Upper lobe of left lung (tissue), 6 donors: ENCODE results near the gene MAML1. TPM values are rescaled to one million over a fixed set of nuclear protein-coding genes. Genes with fewer than 3 reads are reported as not detected.
A peak's percentile ranks its signal among the peaks of the same experiment; 100 is the strongest.
"Not testable (repeated sequence)": the region's sequence is repeated elsewhere in the genome, so short reads cannot be mapped to it uniquely, and the experiment has no call there.

Experiments
- ATAC-seq, 2 donors: fragments of 200-7000 bp; cut with Tn5 transposase; one replicate each; pipeline ENCODE4 v1.9.1; 2022; ENCODE audit warnings: mild to moderate bottlenecking in 2 of 2, moderate library complexity in 2 of 2; ENCODE audit not compliant: low FRiP score in 2 of 2
- DNase-seq, 2 donors: peaks; one replicate each; pipeline ENCODE4 v3.0.0-alpha.2; 2019 to 2020
- H3K27ac ChIP-seq, 4 donors: fragments of 200-600 bp; sonication (generic); one replicate each; pipeline ENCODE4 v1.5.1; 2016 to 2019
- H3K27me3 ChIP-seq, 4 donors: fragments of 200-600 bp; sonication (generic); one replicate each; pipeline ENCODE4 v1.5.1; 2017 to 2019
- H3K36me3 ChIP-seq, 4 donors: fragments of 200-600 bp; sonication (generic); one replicate each; pipeline ENCODE4 v1.5.1; 2016 to 2019
- H3K4me1 ChIP-seq, 4 donors: fragments of 200-600 bp; sonication (generic); one replicate each; pipeline ENCODE4 v1.5.1; 2018 to 2019
- H3K4me3 ChIP-seq, 4 donors: fragments of 200-600 bp; sonication (generic); one replicate each; pipeline ENCODE4 v1.5.1; 2017 to 2019; ENCODE audit warnings: mild to moderate bottlenecking in 2 of 4, moderate library complexity in 1 of 4
- H3K9me3 ChIP-seq, 4 donors: fragments of 200-600 bp; sonication (generic); one replicate each; pipeline ENCODE4 v1.5.1; 2018 to 2019
- CTCF ChIP-seq, 6 experiments: fragments of 450-650 bp in 4 of 6; fragments of 200-600 bp in 2 of 6; sonication (generic) in 2 of 6; IDR thresholded peaks; one replicate each; pipeline ENCODE4 v1.5.1; 2016 to 2019; ENCODE audit warnings: antibody characterized with exemption in 6 of 6
- EP300 ChIP-seq, 4 donors: sonication (generic); formaldehyde crosslinking; IDR thresholded peaks; one replicate each; pipeline ENCODE4 v1.5.1; 2017; ENCODE audit warnings: antibody characterized with exemption in 4 of 4, control low read depth in 2 of 4
- POLR2A ChIP-seq, 4 donors: fragments of 450-650 bp; IDR thresholded peaks; one replicate each; pipeline ENCODE4 v1.5.1; 2016 to 2017; ENCODE audit warnings: antibody characterized with exemption in 4 of 4, mild to moderate bottlenecking in 2 of 4
- POLR2AphosphoS5 ChIP-seq, 2 donors: sonication (generic); formaldehyde crosslinking; IDR thresholded peaks; one replicate each; pipeline ENCODE4 v1.5.1; 2017; ENCODE audit warnings: antibody characterized with exemption in 2 of 2
- WGBS, 2 donors: methylation state at CpG; one replicate each; pipeline ENCODE4 v1.1.5; 2017 to 2018; 5-methylcytosine and 5-hydroxymethylcytosine counted together
- total RNA-seq, 6 donors: library from RNA; depleted of rRNA in 4 of 6; stranded (reverse); fragments of >200 nt in 4 of 6; gene quantifications; one replicate each; pipeline versions ENCODE4 v1.1.0 to v1.2.1, GENCODE V29; 2016 to 2021
- donor health status: DM: no; HTN: no; CAD: no; lungs with moderate emphysema.
- donor health status: DM: no; HTN: yes; CAD: no; lungs with severe emphysema.

MAML1 gene
- total RNA-seq, 6 donors from 2014 or later = 22.5 to 59.7 (median 26.7) TPM

- H3K27ac ChIP-seq = peak overlapping the region; percentile 90 to 99 (median 99)
- ATAC-seq (no peak), DNase-seq (no peak)
- H3K4me1 ChIP-seq = peaks cover 25 to 37% (median 33%) of the 10 kb centered on the region in 4 donors
- TF ChIP-seq CTCF (IDR thresholded peaks at IDR 0.05) (no peak), EP300 (IDR thresholded peaks at IDR 0.05) (no peak)
- 82 to 97% methylated on average over 2 of the region's 2 CpGs for WGBS, 2 donors
- peaks cover 0 to 3% (median 0%) of the 10 kb centered on the region in 4 donors for H3K36me3 ChIP-seq
- no peaks in the 10 kb centered on the region for H3K27me3 ChIP-seq
- no peaks in the 10 kb centered on the region for H3K9me3 ChIP-seq
- H3K4me3 ChIP-seq = peak overlapping the region in 1 of 4 donors; percentile 91
These were observed 35.5 kb upstream of the MAML1 start for GRCh38 chr5:179697108-179697507.

GRCh38 chr5:179697543-179697942 is 35.1 kb upstream of the MAML1 start:
- not testable (repeated sequence) for H3K36me3 ChIP-seq, H3K9me3 ChIP-seq, H3K27me3 ChIP-seq, DNase-seq, ATAC-seq
- WGBS, 2 donors = 95 to 96% methylated on average over 15 of the region's 15 CpGs
- peak overlapping the region in 3 of 4 donors; percentile 91 to 99 (median 94) for H3K4me3 ChIP-seq
- H3K4me1 ChIP-seq = peaks cover 25 to 41% (median 36%) of the 10 kb centered on the region in 4 donors
- peak overlapping the region; percentile 90 to 99 (median 99) for H3K27ac ChIP-seq

- Histone ChIP-seq H3K36me3 (peaks cover 0 to 7% (median 0%) of the 10 kb centered on the region in 4 donors), H3K27ac (peak overlapping the region; percentile 90 to 99 (median 99)), H3K4me1 (peaks cover 25 to 45% (median 36%) of the 10 kb centered on the region in 4 donors), H3K27me3 (no peaks in the 10 kb centered on the region), H3K4me3 (peak overlapping the region; percentile 91 to 99 (median 94)), H3K9me3 (no peaks in the 10 kb centered on the region)
- ATAC-seq (peak; percentile 97 to 99), DNase-seq (peak; percentile 99 to 100)
- TF ChIP-seq CTCF (IDR thresholded peaks at IDR 0.05) = peak in 2 of 6 experiments; percentile 27 to 30
- TF ChIP-seq EP300 (IDR thresholded peaks at IDR 0.05) = peak in 1 of 4 donors; percentile 14
- TF ChIP-seq POLR2AphosphoS5 (IDR thresholded peaks at IDR 0.05) = peak; percentile 88 to 96
- peak; percentile 66 to 91 (median 80) for TF ChIP-seq POLR2A (IDR thresholded peaks at IDR 0.05)
- 2 to 6% methylated on average over 12 to 39 of the region's 72 CpGs for WGBS, 2 donors
These were observed 34.4 kb upstream of the MAML1 start for GRCh38 chr5:179697993-179698934.

GRCh38 chr5:179698935-179699615 is 33.5 kb upstream of the MAML1 start, which contains the start of gene CANX:
Gene CANX (plus strand): TSS chr5:179698967. CDS start chr5:179705682, 6,715 bp downstream.
- TF ChIP-seq CTCF (IDR thresholded peaks at IDR 0.05) (peak in 1 of 6 experiments; percentile 24), POLR2AphosphoS5 (IDR thresholded peaks at IDR 0.05) (peak; percentile 41 to 84), EP300 (IDR thresholded peaks at IDR 0.05) (no peak), POLR2A (IDR thresholded peaks at IDR 0.05) (peak; percentile 68 to 95 (median 86))
- Histone ChIP-seq H3K27me3 (no peaks in the 10 kb centered on the region), H3K36me3 (peaks cover 0 to 10% (median 0%) of the 10 kb centered on the region in 4 donors), H3K9me3 (no peaks in the 10 kb centered on the region), H3K27ac (peak within 1 kb of the TSS; percentile 90 to 99 (median 99)), H3K4me3 (peak within 1 kb of the TSS; percentile 91 to 99 (median 96)), H3K4me1 (peaks cover 25 to 45% (median 36%) of the 10 kb centered on the region in 4 donors)
- ATAC-seq (peak in 1 of 2 donors; percentile 54), DNase-seq (no peak)
- WGBS, 2 donors = 0% methylated on average over 14 to 29 of the region's 58 CpGs
